Central memory CD8-positive, alpha-beta T cell (primary cell): ENCODE data around the gene RMRP.

Experiments
- ATAC-seq: fragments of 150-1000 bp; cut with Tn5 transposase; replicated peaks from 2 replicates; pipeline ENCODE4 v1.10.0; 2022; ENCODE audit warnings: mild to moderate bottlenecking, moderate FRiP score, moderate number of reproducible peaks; ENCODE audit not compliant: poor library complexity, severe bottlenecking; ENCODE audit errors: extremely low read depth
- DNase-seq, 2 donors: peaks; one replicate each; pipeline ENCODE4 v3.0.0; 2021; ENCODE audit warnings: low spot score in 2 of 2
- H3K27ac Mint-ChIP-seq: one replicate; pipeline ENCODE4 v1.8.0; 2022; ENCODE audit warnings: low read depth, mild to moderate bottlenecking, moderate library complexity, mixed read lengths
- H3K27me3 Mint-ChIP-seq: one replicate; pipeline ENCODE4 v1.8.0; 2022; ENCODE audit warnings: mixed read lengths
- H3K36me3 Mint-ChIP-seq: one replicate; pipeline ENCODE4 v1.8.0; 2022; ENCODE audit warnings: mild to moderate bottlenecking, moderate library complexity, mixed read lengths; ENCODE audit not compliant: insufficient read depth
- H3K4me1 Mint-ChIP-seq: one replicate; pipeline ENCODE4 v1.8.0; 2022; ENCODE audit warnings: mixed read lengths
- H3K4me3 Mint-ChIP-seq: one replicate; pipeline ENCODE4 v1.8.0; 2022; ENCODE audit warnings: mild to moderate bottlenecking, moderate library complexity, mixed read lengths
- H3K9me3 Mint-ChIP-seq: one replicate; pipeline ENCODE4 v1.8.0; 2022; ENCODE audit warnings: mixed read lengths

The RMRP gene

GRCh38 chr9:35657546-35658136 lies at the start of gene RMRP:
Gene RMRP, minus strand, starts transcription at chr9:35658019.
- H3K4me1 Mint-ChIP-seq = peaks cover 59% of the 10 kb centered on the region
- H3K36me3 Mint-ChIP-seq = peaks cover 44% of the 10 kb centered on the region
- H3K27ac Mint-ChIP-seq = peak within 1 kb of the TSS; percentile 100
- peak within 1 kb of the TSS; percentile 91 for H3K4me3 Mint-ChIP-seq
- no peaks in the 10 kb centered on the region for H3K27me3 Mint-ChIP-seq
- ATAC-seq (peak; percentile 87), DNase-seq (peak; percentile 73 to 83)
- H3K9me3 Mint-ChIP-seq = no peaks in the 10 kb centered on the region

- no peak overlapping the region for H3K27ac Mint-ChIP-seq
- peaks cover 77% of the 10 kb centered on the region for H3K36me3 Mint-ChIP-seq
- no peaks in the 10 kb centered on the region for H3K9me3 Mint-ChIP-seq
- H3K4me1 Mint-ChIP-seq = peaks cover 24% of the 10 kb centered on the region
- no peak overlapping the region for H3K4me3 Mint-ChIP-seq
- no peak for ATAC-seq
- DNase-seq = no peak
- no peaks in the 10 kb centered on the region for H3K27me3 Mint-ChIP-seq
Measured at GRCh38 chr9:35706951-35707350, 49.1 kb upstream of the RMRP start.

DNA sequence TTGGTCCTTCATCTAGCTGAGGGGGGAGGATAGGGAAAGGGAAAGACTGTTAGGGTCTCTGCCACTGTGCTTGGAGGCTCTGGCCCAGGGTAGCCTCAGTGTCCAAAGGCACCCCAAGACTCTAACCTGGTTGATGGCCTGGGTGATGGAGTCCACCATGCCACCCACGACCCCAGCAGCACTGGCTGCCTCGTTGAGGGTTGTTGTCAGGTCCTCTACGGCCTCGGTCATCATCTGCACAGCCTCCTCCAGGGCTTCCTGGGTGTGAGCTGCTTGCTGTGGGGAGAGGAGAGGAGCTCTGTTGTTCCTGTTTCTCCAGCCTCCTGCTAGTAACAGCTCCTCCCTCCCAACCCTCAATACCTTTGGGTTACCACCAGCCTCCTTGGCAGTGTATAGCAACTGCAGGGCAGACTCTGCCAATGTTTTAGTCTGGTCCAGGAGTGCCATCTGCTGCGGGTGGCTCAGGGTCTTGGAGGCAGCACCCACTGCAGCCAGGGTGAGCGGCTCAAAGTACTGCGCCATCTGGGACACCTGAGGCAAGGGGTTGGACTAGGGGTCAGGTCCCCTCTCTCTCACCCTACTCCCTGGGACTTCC lies 48.1 kb upstream of the RMRP start:
- Mint-ChIP-seq H3K36me3 (peaks cover 68% of the 10 kb centered on the region), H3K4me1 (peaks cover 19% of the 10 kb centered on the region), H3K9me3 (no peaks in the 10 kb centered on the region), H3K27me3 (no peaks in the 10 kb centered on the region), H3K4me3 (no peak overlapping the region), H3K27ac (no peak overlapping the region)
- no peak for ATAC-seq
- no peak for DNase-seq

GRCh38 chr9:35705372-35705771 lies 47.6 kb upstream of the RMRP start:
- no peak overlapping the region for H3K27ac Mint-ChIP-seq
- H3K9me3 Mint-ChIP-seq = no peaks in the 10 kb centered on the region
- DNase-seq = no peak

DNA sequence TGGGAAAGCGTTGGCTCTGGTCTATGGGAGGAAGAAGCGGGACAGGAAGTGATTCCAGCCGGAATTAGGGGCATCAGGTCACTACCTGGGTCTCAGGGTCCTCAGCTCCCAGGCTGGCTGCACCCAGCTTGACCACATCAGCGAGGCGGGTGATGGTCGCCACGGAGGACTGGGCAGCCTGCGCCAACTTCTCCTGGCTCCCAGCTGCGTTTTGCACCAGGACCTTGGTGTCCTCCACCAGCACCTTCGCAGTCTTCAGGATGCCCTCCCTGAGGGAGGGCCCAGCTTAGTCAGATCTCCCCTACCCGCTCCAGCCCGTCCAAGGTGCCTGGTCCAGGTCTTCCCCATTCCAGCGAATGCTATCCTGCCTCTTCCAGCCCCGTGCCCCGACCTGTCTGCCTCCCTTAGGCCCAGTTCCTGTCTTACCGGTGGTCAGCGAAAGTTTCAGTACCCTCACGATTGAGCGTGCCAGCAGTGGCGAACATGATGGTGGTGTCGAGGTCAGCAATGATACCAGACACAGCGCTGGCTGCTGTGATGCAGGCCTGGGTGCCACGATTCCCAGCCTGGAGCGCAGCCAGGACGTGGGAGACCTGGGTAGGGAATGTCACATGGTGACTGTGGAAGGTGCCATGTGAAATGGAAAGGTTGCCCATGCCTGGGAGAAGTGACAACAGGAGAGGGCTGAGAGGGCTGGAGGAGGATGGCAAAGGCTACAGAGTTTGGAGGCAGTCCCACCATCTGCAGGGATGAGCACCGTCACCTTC lies 46.3 kb upstream of the RMRP start:
- Mint-ChIP-seq H3K4me3 (no peak overlapping the region), H3K36me3 (peaks cover 51% of the 10 kb centered on the region), H3K4me1 (peaks cover 14% of the 10 kb centered on the region), H3K27ac (peak overlapping the region; percentile 54), H3K9me3 (no peaks in the 10 kb centered on the region), H3K27me3 (no peaks in the 10 kb centered on the region)
- DNase-seq (no peak), ATAC-seq (no peak)

More at GRCh38 chr9:35705372-35705771, 47.6 kb upstream of the RMRP start:
- ATAC-seq = no peak
- no peaks in the 10 kb centered on the region for H3K27me3 Mint-ChIP-seq
- peaks cover 15% of the 10 kb centered on the region for H3K4me1 Mint-ChIP-seq
- H3K36me3 Mint-ChIP-seq = peaks cover 62% of the 10 kb centered on the region
- H3K4me3 Mint-ChIP-seq = no peak overlapping the region

- Mint-ChIP-seq H3K4me1 (peaks cover 8% of the 10 kb centered on the region), H3K9me3 (no peaks in the 10 kb centered on the region), H3K4me3 (no peak overlapping the region), H3K27me3 (no peaks in the 10 kb centered on the region), H3K27ac (peak overlapping the region; percentile 52), H3K36me3 (peaks cover 42% of the 10 kb centered on the region)
- no peak for DNase-seq
- no peak for ATAC-seq
Measured at GRCh38 chr9:35702696-35703095, 44.9 kb upstream of the RMRP start.

DNA sequence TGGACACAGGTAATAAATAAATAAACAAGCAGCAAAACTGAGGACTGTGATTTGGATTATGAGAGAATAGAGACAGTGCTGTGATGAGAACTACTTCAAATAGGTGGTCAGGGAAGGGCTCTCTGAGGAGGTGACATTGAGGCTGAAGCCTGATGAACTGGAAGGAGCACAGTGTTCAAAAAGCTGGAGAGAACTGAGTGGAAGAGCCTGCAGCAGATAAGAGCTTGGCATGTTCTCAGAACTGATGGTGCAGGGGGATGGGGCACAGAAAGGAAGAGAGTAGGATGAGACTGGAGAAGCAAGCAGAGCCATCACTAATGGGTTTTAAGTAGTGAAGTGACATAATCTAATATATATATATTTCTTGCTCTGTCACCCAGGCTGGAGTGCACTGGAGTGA lies 43.1 kb upstream of the RMRP start:
- Mint-ChIP-seq H3K9me3 (no peaks in the 10 kb centered on the region), H3K27me3 (no peaks in the 10 kb centered on the region), H3K27ac (no peak overlapping the region), H3K4me3 (no peak overlapping the region), H3K36me3 (peaks cover 33% of the 10 kb centered on the region), H3K4me1 (peaks cover 17% of the 10 kb centered on the region)
- DNase-seq = no peak
- ATAC-seq = no peak

- no peaks in the 10 kb centered on the region for H3K27me3 Mint-ChIP-seq
- ATAC-seq = no peak
Measured at GRCh38 chr9:35700031-35700430, 42.2 kb upstream of the RMRP start.

GRCh38 chr9:35698231-35698630 lies 40.4 kb upstream of the RMRP start:
- H3K4me1 Mint-ChIP-seq = peaks cover 17% of the 10 kb centered on the region
- H3K4me3 Mint-ChIP-seq = no peak overlapping the region
- ATAC-seq (no peak), DNase-seq (no peak)
- H3K27me3 Mint-ChIP-seq = no peaks in the 10 kb centered on the region
- H3K27ac Mint-ChIP-seq = no peak overlapping the region
- peaks cover 19% of the 10 kb centered on the region for H3K36me3 Mint-ChIP-seq
- H3K9me3 Mint-ChIP-seq = no peaks in the 10 kb centered on the region

More at GRCh38 chr9:35700031-35700430, 42.2 kb upstream of the RMRP start:
- Mint-ChIP-seq H3K27ac (no peak overlapping the region), H3K4me3 (no peak overlapping the region), H3K4me1 (peaks cover 17% of the 10 kb centered on the region), H3K9me3 (no peaks in the 10 kb centered on the region), H3K36me3 (peaks cover 30% of the 10 kb centered on the region)
- DNase-seq = no peak

DNA sequence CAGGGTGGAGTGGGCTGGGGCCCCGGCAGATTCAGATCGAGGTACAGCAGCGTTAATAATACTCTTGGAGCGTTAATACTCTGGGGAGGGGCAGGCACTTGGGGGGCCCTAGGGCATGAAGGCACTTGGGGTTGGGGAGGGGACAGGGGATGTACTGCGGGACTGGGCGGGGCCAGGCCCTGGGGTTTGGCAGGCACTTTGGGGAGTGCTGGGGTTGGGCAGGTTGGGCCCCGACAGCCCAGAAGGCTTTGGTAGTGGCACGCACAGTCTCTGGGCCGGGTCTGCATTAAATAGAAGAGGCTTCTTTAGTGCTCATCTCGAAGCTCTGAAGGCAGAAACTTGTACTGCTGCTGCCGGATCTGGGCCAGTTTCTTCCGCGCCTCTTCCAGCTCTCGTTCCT lies 39.7 kb upstream of the RMRP start:
- ATAC-seq (no peak), DNase-seq (no peak)
- Mint-ChIP-seq H3K36me3 (peaks cover 11% of the 10 kb centered on the region), H3K4me1 (peaks cover 17% of the 10 kb centered on the region), H3K4me3 (no peak overlapping the region), H3K9me3 (no peaks in the 10 kb centered on the region), H3K27ac (no peak overlapping the region), H3K27me3 (no peaks in the 10 kb centered on the region)

DNA sequence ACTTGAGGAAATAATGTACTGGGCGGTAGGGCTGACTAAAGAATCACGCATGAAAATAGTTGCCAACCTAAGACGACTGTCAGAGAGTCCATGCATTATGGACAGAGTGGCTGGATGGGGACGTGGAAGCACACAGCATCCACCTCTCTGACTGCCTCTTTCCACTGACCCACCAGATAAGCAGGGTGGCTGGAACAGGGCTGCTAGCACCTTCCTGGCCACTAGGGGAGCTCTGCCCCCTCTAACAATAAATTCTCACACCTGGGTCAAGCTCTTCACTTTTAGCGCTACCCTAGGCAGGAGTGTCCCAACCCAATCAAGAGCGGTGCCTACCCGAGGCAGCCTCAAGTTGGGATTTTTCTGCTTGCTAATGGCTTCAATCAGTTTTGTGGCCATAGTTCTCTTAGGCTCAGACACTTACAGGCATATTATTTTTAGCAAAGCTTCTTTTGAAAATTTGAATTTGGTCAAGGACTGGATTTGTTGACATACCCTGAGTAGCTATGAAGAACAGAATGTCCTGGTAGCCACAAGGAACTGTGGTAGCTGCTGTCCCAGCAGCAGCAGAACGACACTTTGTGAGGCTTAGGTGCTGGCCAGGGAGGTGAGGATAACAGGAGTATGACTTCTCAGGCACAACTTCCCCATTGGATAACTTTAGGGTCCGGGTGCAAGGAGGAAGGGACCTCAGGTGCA lies 38.8 kb upstream of the RMRP start:
- ATAC-seq = peak; percentile 72
- no peaks in the 10 kb centered on the region for H3K9me3 Mint-ChIP-seq
- H3K4me3 Mint-ChIP-seq = no peak overlapping the region
- H3K27me3 Mint-ChIP-seq = no peaks in the 10 kb centered on the region
- DNase-seq = peak; percentile 27 to 40
- H3K27ac Mint-ChIP-seq = no peak overlapping the region
- H3K36me3 Mint-ChIP-seq = peaks cover 9% of the 10 kb centered on the region
- peaks cover 22% of the 10 kb centered on the region for H3K4me1 Mint-ChIP-seq

- H3K4me3 Mint-ChIP-seq = no peak overlapping the region
- peaks cover 11% of the 10 kb centered on the region for H3K36me3 Mint-ChIP-seq
- DNase-seq (no peak), ATAC-seq (no peak)
- H3K27me3 Mint-ChIP-seq = no peaks in the 10 kb centered on the region
- no peaks in the 10 kb centered on the region for H3K9me3 Mint-ChIP-seq
- H3K4me1 Mint-ChIP-seq = peaks cover 29% of the 10 kb centered on the region
- no peak overlapping the region for H3K27ac Mint-ChIP-seq
Measured at GRCh38 chr9:35695943-35696401, 38.2 kb upstream of the RMRP start.
